Left renal cortex interstitium (tissue), 4 donors: ENCODE data around the gene LRGUK. TPM values are rescaled to one million over a fixed set of nuclear protein-coding genes. Genes with fewer than 3 reads are reported as not detected.
"Not testable (repeated sequence)": the region's sequence is repeated elsewhere in the genome, so short reads cannot be mapped to it uniquely, and the experiment has no call there.

Experiments
- DNase-seq, 4 donors: peaks; one replicate each; pipeline ENCODE4 v3.0.0-alpha.2; 2013; ENCODE audit warnings: low read depth in 4 of 4, low spot score in 2 of 4, missing footprints in 1 of 4
- polyA plus RNA-seq, 4 donors: library from polyadenylated mRNA; unstranded; fragments of 120-200 nt; gene quantifications; one replicate each; pipeline ENCODE4 v1.2.1, GENCODE V29; 2013; ENCODE audit not compliant: insufficient read length in 4 of 4

Gene LRGUK, protein sequence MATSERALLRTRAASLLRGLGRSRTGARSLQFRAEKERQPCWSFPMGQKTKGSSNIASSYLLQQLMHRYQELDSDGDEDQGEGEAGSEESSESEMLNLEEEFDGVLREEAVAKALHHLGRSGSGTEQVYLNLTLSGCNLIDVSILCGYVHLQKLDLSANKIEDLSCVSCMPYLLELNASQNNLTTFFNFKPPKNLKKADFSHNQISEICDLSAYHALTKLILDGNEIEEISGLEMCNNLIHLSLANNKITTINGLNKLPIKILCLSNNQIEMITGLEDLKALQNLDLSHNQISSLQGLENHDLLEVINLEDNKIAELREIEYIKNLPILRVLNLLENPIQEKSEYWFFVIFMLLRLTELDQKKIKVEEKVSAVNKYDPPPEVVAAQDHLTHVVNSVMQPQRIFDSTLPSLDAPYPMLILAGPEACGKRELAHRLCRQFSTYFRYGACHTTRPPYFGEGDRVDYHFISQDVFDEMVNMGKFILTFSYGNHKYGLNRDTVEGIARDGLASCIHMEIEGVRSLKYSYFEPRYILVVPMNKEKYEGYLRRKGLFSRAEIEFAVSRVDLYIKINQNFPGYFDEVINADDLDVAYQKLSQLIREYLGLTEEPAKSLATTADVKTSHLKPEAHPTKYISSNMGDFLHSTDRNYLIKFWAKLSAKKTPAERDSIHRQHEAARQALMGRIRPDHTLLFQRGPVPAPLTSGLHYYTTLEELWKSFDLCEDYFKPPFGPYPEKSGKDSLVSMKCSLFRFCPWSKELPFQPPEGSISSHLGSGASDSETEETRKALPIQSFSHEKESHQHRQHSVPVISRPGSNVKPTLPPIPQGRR
- 1 to 10 TPM; 1.0 to 3.7 (median 1.8) TPM for polyA plus RNA-seq

GRCh38 chr7:134126966-134127848 is at the start of gene LRGUK:
Gene LRGUK, plus strand, starts transcription at chr7:134127340. Its CDS starts 28 bp downstream, at chr7:134127368.
- DNase-seq = peak; percentile 37 to 86 (median 54)

DNA sequence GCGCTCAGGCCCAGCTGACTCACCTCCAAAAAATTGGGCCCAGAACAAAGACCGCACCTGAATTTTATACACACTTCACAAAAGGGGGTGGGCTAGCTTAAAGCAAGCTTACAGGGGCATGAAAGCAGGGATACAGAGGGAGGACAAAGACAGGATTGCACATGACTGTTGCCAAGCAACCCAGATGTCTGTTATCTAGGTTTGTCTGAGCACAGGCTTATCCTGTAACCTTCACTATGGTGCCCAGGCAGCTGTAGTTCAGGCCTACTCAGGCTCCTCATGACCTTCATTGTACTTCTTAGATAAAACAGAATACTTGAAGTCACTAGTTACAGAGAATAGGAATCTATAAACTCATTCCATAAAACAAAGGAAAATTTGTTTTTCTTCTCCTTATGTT is 49.6 kb upstream of the LRGUK start:
- DNase-seq = not testable (repeated sequence)

GRCh38 chr7:134078991-134079390 is 48.1 kb upstream of the LRGUK start:
- DNase-seq = no peak

- no peak for DNase-seq
Observed at GRCh38 chr7:134081695-134082094, 45.4 kb upstream of the LRGUK start.

GRCh38 chr7:134083766-134084487 is 43.2 kb upstream of the LRGUK start:
- DNase-seq = no peak

- DNase-seq = no peak
Observed at GRCh38 chr7:134084488-134085144, 42.5 kb upstream of the LRGUK start.

DNA sequence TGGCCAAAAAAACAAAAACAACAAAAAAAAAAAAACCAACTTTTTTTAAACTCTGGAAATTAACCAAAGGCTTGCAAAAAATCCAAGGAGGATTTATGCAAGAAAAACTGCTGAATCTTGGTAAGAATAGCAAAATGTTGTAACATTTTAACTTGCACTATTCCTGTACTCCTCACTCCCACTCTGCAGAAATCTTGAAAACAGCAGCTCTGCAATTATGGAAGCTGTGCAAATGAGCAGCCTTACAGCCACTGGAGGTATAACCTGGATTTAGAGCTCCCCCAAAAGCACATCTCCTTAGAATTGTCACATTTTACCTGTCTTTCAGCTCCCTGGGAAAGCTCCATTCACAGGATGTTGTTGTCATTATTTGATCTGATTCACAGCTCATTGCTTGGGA is 41.8 kb upstream of the LRGUK start:
- DNase-seq = no peak

DNA sequence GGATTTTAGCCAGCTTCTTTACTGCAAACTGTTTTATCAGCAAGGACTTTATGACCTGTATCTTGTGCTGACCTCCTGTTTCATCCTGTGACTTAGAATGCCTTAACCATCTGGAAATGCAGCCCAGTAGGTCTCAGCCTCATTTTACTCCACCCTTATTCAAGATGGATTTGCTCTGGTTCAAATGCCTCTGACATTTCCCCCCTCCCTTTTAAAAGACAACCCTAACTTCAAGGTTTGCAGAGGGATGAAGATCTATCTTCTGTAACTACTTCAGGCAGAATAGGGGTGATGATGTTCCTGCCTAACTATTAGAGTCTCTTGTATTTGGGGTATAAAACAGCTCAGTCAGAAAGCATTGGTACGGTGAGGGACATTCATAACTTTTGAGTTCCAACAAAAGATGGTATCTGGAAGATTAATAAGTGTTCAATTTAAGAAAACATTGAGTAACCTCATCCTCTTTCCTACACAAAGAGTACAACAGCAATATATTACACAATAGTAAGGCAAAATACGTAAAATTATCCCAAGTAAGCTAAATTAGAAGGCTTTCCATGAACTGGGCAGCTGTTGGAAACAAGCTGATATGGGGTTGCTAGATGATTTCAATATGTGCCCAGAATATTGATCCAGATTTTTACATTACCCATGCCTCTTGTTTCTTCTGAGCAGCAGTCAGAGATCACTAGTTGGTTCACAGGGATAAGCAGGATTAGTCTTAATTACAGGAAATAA is 40.0 kb upstream of the LRGUK start:
- DNase-seq = no peak

DNA sequence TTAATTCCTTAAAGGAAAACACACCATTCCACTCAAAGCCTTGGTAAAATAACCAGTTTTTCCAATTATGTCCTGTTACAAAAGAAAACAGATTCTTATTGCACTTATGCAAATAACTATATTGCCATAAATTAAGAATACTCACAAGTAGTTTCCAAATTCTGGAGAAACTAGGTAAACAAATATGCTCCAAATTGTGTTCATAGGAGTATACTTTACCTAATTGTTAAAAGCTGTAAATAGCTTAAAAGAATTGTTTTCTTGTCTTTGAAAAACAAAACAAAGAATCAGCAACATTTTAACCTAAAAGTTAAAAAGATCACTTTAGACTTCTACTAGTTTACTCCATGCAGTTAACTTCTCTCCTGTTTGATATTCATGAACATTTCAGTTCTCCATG is 38.9 kb upstream of the LRGUK start:
- DNase-seq = no peak

DNA sequence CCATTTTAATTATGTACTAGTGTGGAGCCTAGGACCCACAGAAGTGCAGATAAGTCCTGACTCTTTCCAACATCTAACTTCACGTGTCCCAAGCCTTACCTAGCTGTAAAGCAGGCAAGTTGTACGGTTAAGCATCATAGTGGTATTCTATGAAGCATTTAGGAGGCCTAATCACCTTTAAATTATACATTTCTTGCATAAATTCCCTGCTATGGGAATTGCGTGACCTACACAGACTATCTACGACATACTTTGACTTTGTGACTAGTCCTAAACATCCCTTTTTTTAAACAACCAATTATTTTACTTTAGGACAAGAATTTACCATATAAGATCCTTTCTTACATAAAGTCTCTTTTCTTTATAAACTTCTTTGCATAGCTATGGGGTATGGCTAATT is 37.7 kb upstream of the LRGUK start:
- DNase-seq = no peak

GRCh38 chr7:134098072-134098471 is 29.1 kb upstream of the LRGUK start:
- no peak for DNase-seq

- no peak for DNase-seq
Observed at GRCh38 chr7:134101716-134102115, 25.4 kb upstream of the LRGUK start.

DNA sequence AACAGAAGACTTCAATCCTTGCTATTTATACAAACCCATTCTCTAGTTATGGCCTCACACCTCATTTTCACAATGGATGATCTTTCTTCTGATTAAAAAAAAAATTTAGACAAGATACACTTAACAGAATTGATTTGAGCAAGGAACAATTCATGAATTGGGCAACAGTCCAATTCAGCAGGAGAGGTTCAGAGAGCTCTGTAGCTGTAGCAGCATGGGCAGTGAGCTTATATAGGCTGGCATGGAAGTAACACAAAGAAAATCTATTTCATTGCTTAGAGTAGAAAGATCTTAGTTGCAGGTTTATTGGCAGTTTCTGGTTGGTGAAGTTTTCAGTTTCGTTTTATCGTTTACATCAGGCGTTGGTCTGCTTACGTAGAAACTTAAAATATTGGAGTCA is 23.0 kb upstream of the LRGUK start:
- DNase-seq = no peak

DNA sequence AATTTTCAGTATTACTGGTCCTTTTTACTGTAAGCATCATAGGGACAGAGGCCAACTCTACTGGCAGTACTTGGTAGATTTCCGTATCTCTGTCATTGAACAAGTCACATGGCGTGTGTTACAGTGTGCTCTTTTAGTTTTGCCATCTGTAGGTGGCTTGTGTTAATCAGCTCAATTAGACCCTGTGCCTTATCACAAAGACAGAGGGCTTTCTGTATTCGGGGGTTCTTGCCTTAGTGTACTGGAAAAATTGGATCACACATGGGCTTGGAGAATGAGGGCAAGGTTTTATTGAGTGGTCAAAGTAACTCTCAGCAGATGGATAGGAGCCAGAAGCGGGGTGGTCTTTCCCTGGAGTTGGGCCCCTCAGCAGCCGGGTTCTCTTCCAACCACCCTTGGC is 21.3 kb upstream of the LRGUK start:
- no peak for DNase-seq

GRCh38 chr7:134108802-134109201 is 18.3 kb upstream of the LRGUK start:
- no peak for DNase-seq

DNA sequence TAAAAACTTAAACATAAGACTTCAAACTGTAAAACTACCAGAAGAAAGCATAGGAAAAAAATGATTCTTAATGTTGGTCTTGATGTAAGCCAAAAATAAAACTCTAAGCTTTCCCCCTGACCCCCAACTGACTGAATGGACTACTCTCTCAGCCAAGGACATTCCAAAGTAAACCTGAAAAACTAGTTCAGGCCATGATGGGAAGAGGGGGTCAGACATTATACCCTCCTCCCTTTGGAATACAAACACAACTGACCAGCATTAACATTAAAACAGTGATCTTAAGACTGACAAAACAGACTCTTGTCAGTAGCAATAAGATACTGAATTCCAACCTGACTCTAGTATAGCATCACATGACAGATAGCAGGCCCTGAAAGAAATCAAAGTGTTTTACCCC is 13.5 kb upstream of the LRGUK start:
- no peak for DNase-seq

- no peak for DNase-seq
Observed at GRCh38 chr7:134114992-134115391, 12.1 kb upstream of the LRGUK start.

DNA sequence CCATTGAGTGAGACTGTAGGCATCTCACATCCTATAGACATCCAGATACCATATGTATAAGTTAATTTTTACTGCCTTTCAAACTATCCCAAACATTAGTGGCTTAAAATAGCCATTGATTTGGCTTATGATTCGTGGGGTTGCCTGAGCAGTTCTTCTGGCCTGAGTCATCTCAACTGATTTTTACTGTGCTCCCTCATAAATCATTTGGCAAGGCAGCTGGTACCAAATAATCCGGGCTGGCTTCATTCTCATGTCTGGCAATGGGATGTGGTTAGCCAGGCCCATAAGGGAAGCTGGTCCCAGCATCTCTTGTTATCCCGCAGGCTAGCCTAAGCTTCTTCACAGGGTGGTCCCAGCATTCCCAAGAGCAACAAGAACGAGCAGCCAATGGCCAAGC is 6.7 kb upstream of the LRGUK start:
- DNase-seq = no peak

GRCh38 chr7:134121632-134122139 is 5.5 kb upstream of the LRGUK start:
- no peak for DNase-seq
